RWPE1 (cell line): ENCODE measurements around the gene FBXO9.

ENCODE experiments used
- CTCF ChIA-PET: fragments of 350-600 bp; sonication (Branson Sonifier 250); formaldehyde crosslinking; extraction: SDS; loops from one replicate; lab custom pipeline; 2021; lab: Yijun Ruan, JAX
- POLR2A ChIA-PET: fragments of 400-600 bp; formaldehyde crosslinking; extraction: SDS; loops from one replicate; lab custom pipeline; 2020; ENCODE audit warnings: antibody characterized with exemption; ENCODE audit not compliant: low non-redundant PET; lab: Yijun Ruan, JAX
- DNase-seq: peaks from one replicate; pipeline ENCODE4 v3.0.0; 2012; ENCODE audit warnings: low spot score
- H3K27ac ChIP-seq: fragments of 450-650 bp; 2 replicates; pipeline ENCODE4 v1.5.1; 2017
- TF ChIP-seq, protein P1 (sequence below): fragments of 450-650 bp; conservative IDR thresholded peaks from 2 replicates; pipeline ENCODE4 v1.5.1; 2017; ENCODE audit warnings: low read depth, mild to moderate bottlenecking

The FBXO9 gene

DNA sequence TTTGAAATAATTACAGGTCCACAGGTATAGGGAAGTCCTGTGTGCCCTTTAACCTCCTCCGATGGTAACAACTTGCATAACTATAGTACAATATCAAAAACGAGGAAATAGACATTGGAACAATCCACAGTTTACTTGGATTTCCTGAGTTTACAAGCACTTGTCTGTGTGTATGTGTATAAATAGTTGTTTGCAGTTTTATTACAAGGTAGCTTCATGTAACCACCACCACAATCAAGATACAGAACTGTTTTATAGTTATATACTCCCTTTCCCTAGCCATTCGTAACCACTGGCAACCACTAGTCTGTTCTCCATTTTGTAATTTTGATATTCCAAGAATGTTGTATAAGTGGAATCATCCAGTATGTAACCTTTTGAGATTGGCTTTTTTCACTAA is 9.1 kb downstream of the FBXO9 start:
- ChIA-PET CTCF (interaction anchor here (0.5 kb wide), 1 partner anchor 166 kb away, joined by 3 read pairs; no protein-coding TSS in a partner anchor), POLR2A (no interaction called here)
- H3K27ac ChIP-seq, result no peak overlapping the region
- DNase-seq, result no peak
- TF ChIP-seq, protein P1, sequence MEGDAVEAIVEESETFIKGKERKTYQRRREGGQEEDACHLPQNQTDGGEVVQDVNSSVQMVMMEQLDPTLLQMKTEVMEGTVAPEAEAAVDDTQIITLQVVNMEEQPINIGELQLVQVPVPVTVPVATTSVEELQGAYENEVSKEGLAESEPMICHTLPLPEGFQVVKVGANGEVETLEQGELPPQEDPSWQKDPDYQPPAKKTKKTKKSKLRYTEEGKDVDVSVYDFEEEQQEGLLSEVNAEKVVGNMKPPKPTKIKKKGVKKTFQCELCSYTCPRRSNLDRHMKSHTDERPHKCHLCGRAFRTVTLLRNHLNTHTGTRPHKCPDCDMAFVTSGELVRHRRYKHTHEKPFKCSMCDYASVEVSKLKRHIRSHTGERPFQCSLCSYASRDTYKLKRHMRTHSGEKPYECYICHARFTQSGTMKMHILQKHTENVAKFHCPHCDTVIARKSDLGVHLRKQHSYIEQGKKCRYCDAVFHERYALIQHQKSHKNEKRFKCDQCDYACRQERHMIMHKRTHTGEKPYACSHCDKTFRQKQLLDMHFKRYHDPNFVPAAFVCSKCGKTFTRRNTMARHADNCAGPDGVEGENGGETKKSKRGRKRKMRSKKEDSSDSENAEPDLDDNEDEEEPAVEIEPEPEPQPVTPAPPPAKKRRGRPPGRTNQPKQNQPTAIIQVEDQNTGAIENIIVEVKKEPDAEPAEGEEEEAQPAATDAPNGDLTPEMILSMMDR, result no peak

DNA sequence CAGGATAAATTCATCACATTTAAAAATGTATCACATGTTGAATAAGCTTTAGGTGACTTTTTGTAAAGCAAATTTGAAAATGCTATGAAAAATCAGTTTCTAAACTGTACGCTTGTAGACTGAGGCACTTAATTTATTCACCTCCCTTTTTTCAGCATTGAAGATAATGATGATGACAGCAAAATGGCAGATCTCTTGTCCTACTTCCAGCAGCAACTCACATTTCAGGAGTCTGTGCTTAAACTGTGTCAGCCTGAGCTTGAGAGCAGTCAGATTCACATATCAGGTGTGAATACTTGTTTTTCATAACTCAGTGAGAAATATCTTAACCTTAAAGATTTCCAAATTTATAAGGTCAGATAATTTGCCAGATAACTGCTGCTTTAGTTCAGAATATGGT is 15.6 kb downstream of the FBXO9 start:
- no peak overlapping the region for H3K27ac ChIP-seq
- DNase-seq, result no peak
- TF ChIP-seq, protein P1, result no peak
- ChIA-PET POLR2A (no interaction called here), CTCF (interaction anchor here (0.6 to 1.1 kb wide), 2 partner anchors 13 to 752 kb away, joined by 4 to 6 read pairs; no protein-coding TSS in a partner anchor)

DNA sequence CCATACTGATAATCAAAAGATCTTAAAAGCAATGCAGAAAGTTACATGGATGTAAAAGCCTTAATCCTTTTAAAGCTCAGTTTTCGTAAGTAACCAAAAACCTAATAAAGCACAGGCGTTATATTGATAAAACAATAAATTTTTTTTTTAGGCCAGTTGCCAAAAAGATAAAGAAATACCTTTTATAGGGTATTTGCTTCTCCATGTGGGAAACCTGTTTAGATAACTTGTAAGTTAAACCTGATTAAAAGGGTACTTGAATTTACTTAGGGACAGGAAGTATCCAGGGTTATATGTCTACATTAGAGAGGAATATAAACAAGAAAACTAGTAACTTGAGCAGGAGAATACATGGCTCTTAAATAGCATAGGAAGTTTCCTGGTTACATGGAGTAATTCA is 21.1 kb downstream of the FBXO9 start:
- TF ChIP-seq, protein P1, result no peak
- ChIA-PET CTCF (no interaction called here), POLR2A (no interaction called here)
- H3K27ac ChIP-seq, result no peak overlapping the region
- DNase-seq, result no peak

DNA sequence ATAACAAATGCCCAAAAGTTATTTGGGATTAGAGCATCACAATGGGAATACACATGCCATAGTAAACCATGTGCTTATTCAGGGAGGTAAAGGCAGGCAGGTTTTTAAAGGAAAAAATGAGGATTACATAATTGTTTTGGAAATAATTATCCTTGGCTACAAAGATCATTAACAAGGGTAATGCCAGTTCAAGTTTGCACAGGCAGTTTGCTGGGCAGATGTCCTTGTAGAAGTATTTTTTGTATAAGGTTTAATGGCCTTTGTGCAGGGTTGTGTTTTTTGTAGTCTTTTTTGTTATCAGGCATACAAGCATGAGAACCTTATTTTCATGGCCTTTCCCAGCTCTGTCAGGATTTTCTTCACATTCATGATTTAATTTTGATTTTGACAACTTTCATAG is 24.7 kb downstream of the FBXO9 start:
- TF ChIP-seq, protein P1, result no peak
- no peak for DNase-seq
- POLR2A ChIA-PET, result no interaction called here
- H3K27ac ChIP-seq, result no peak overlapping the region
- CTCF ChIA-PET, result no interaction called here

DNA sequence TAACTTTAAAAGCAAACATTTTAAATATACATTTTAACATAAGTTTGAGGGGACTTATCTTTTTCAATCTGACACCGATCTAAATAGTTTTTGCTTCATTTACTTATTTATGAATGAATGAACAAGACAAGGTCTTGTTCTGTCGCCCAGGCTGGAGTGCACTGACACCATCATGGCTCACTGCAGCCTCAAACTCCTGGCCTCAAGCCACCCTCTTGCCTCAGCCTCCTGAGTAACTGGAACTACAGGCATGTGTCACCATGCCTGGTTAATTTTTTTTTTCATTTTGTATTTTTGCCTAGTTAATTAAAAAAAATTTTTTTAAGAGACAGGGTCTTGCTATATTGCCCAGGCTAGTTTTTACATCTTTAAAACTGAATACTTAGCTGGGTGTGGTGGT is 25.4 kb downstream of the FBXO9 start:
- H3K27ac ChIP-seq, result no peak overlapping the region
- TF ChIP-seq, protein P1, result no peak
- CTCF ChIA-PET, result interaction anchor here (0.6 kb wide), 2 partner anchors 370 to 397 kb away, joined by 3 to 4 read pairs; no protein-coding TSS in a partner anchor
- DNase-seq, result no peak
- POLR2A ChIA-PET, result no interaction called here

DNA sequence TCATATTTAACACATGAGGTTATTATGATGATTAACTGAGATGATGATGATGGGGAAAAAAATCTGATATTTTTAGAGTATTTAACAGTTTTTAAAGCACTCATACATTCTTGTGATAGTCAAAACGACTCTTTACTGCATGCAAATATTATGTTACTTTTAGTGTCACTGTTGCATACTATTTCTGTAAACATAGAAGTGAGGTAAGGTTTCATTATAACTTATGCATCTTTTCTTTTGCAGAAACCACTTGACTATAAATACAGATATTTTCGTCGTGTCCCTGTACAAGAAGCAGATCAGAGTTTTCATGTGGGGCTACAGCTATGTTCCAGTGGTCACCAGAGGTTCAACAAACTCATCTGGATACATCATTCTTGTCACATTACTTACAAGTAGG is 30.1 kb downstream of the FBXO9 start:
- TF ChIP-seq, protein P1, result no peak
- CTCF ChIA-PET, result no interaction called here

More for the DNA sequence above, 30.1 kb downstream of the FBXO9 start:
- no peak overlapping the region for H3K27ac ChIP-seq
- POLR2A ChIA-PET, result no interaction called here
- no peak for DNase-seq
